Epidermal melanocyte (primary cell): ENCODE data around the gene NLE1.

Experiments used
- DNase-seq: peaks from one replicate; pipeline ENCODE4 v3.0.0; 2011; ENCODE audit warnings: low spot score; ENCODE audit not compliant: insufficient read length

The NLE1 gene

DNA sequence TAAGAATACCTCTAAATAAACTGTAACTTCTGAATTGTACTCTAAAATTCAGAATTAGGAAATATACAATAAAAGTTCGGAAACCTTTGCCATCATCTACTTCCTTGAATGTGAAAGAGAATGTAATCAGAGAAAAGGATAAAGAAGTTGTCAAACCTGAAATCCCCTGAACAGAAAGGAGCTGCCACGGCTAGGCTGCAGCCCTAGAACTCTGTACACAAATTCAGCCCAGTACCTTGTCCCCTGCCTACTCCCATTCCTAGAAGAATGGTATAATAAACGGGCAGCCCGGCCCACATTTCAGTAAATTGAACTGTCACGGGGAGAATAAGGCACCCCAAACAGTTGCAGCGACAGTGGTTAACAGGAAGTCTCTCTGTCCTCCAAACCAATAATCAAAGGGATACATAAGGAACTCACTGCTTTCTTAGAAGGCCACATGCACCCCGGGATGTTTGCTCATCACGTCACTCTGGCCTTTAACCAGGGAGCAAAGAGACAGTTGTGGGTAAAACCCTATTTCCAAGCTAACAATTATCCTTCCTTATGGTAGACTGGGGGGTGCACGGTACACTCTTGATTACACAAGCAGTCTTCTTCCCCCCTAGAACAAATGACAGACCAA, 54.3 kb downstream of the NLE1 start:
- DNase-seq, result no peak

DNA sequence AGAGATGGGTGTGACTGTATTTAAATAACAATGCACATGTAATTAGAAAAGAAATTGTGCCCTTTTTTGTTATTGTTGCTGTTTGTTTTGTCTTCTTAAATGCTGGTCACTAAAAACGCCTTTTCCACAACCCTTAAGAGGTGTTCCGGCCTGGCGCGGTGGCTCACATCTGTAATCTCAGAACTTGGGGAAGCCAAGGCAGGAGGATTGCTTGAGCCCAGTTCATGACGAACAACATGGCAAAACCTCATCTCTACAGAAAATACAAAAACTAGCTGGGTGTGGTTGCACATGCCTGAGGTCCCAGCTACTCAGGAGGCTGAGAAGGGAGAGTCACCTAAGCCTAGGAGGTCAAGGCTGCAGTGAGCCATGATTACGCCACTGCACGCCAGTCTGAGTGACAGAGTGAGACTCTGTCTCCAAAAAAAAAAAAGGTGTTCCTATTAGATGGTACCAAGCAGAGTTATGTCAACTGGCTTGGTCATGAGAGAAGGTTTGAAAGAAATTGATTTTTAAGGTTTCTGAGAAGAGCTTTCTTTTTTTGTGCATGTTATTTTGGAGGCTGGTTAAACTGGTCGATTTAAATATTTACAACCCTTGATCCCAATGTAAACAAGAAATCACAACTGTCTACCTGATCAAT, 55.1 kb downstream of the NLE1 start:
- no peak for DNase-seq

- DNase-seq, result no peak
These were observed 55.9 kb downstream of the NLE1 start for GRCh38 chr17:35086164-35086563.

- no peak for DNase-seq
These were observed 57.1 kb downstream of the NLE1 start for GRCh38 chr17:35084987-35085386.

DNA sequence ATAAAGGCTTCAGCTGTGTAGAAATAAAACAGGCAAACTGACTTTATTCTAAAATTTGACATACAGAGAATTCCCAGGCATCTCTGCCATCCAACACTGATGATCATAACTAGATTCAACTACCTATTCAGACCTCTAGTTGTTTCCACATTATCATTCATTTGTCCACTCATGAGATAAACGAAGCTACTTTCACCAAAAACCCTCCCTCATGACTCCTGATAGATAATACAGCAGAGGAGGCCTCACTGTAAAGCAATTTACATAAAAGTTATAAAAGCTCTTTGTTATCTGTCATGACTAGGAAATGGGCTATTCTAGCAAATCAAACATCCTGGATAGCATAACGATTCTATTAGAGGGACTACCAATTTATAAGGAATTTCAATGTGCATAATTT, 59.0 kb downstream of the NLE1 start:
- no peak for DNase-seq

GRCh38 chr17:35082073-35082657, 59.9 kb downstream of the NLE1 start:
- no peak for DNase-seq

GRCh38 chr17:35081638-35082037, 60.5 kb downstream of the NLE1 start:
- DNase-seq, result no peak

DNA sequence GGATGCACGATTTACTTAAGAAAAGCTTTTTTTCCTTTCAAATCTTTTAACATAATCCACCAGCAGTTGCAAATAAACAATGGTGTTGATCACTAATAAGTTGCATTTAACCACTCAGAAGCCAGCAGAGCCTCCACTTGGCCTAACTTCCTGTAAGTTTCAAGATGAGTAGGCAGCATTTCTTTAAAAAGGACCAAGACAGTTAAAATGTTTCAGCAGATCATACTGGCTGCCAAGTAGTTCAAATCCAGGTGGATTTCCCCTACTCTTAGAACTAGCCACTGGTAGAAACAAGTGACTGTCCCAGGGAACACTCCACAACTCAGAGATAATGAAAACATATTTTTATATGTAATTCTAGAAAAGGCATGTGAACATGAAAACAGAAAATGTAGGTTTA, 61.6 kb downstream of the NLE1 start:
- DNase-seq, result no peak

GRCh38 chr17:35079547-35080423, 62.3 kb downstream of the NLE1 start:
- DNase-seq, result no peak
